HepG2 (cell line): ENCODE measurements around the gene LRRC3. TPM values are rescaled to one million over a fixed set of nuclear protein-coding genes. Genes with fewer than 3 reads are reported as not detected.

Source experiments
- CBX5 ChIP-seq: sonication (generic); formaldehyde crosslinking; IDR thresholded peaks from 2 replicates; pipeline ENCODE4 v1.4.0; 2020; ENCODE audit warnings: missing genetic modification reagents, borderline replicate concordance
- GATAD2A ChIP-seq: IDR thresholded peaks from 2 replicates; pipeline ENCODE4 v1.6.1; 2016
- HNF4G ChIP-seq, 2 experiments: sonication (generic) in 1 of 2; formaldehyde crosslinking in 1 of 2; IDR thresholded peaks; 2 replicates each; pipeline versions ENCODE4 v1.4.0 to v1.6.1; 2011 to 2020; ENCODE audit warnings: borderline replicate concordance in 2 of 2, low read depth in 2 of 2, mild to moderate bottlenecking in 2 of 2, low read length in 1 of 2, missing genetic modification reagents in 1 of 2, moderate library complexity in 1 of 2
- IKZF4 ChIP-seq: sonication (generic); formaldehyde crosslinking; IDR thresholded peaks from 2 replicates; pipeline ENCODE4 v1.5.1; 2020; ENCODE audit warnings: borderline replicate concordance, mild to moderate bottlenecking, low read depth, missing genetic modification reagents; ENCODE audit errors: not compliant biosample characterization
- KDM6A ChIP-seq: IDR thresholded peaks from 2 replicates; pipeline ENCODE4 v1.6.1; 2016; ENCODE audit warnings: low read depth
- MIER3 ChIP-seq: IDR thresholded peaks from 2 replicates; pipeline ENCODE4 v1.6.1; 2016; ENCODE audit warnings: missing compliant biosample characterization, borderline replicate concordance
- MTA1 ChIP-seq: sonication (generic); formaldehyde crosslinking; IDR thresholded peaks from 2 replicates; pipeline ENCODE4 v1.4.0; 2020; ENCODE audit warnings: missing genetic modification reagents, mild to moderate bottlenecking, borderline replicate concordance
- PHF5A ChIP-seq: IDR thresholded peaks from one replicate; pipeline ENCODE4 v1.6.1; 2018; ENCODE audit warnings: low read depth, missing genetic modification reagents; ENCODE audit not compliant: unreplicated experiment
- SAP130 ChIP-seq: IDR thresholded peaks from 2 replicates; pipeline ENCODE4 v1.6.1; 2016; ENCODE audit warnings: low read depth
- STAG1 ChIP-seq: sonication (generic); formaldehyde crosslinking; IDR thresholded peaks from 2 replicates; pipeline ENCODE4 v1.4.0; 2020; ENCODE audit warnings: missing genetic modification reagents
- ZNF547 ChIP-seq: sonication (generic); formaldehyde crosslinking; IDR thresholded peaks from 2 replicates; pipeline ENCODE4 v1.5.1; 2020; ENCODE audit warnings: mild to moderate bottlenecking, missing genetic modification reagents
- ZNF598 ChIP-seq: sonication (generic); formaldehyde crosslinking; IDR thresholded peaks from 2 replicates; pipeline ENCODE4 v1.5.1; 2020; ENCODE audit warnings: mild to moderate bottlenecking, missing genetic modification reagents, borderline replicate concordance
- ZSCAN25 ChIP-seq: sonication (generic); formaldehyde crosslinking; IDR thresholded peaks from 2 replicates; pipeline ENCODE4 v1.8.0; 2022; ENCODE audit warnings: mild to moderate bottlenecking, missing genetic modification reagents
- polyA plus RNA-seq, 8 experiments: library from polyadenylated mRNA; depleted of rRNA in 3 of 8; stranded (reverse) in 7 of 8; unstranded in 1 of 8; fragments of >200 nt; fragmentation: Illumina TruSeq in 4 of 8; extraction: Trizol in 4 of 8; gene quantifications; 2 replicates each; pipeline versions ENCODE4 v1.2.1 to v1.2.3, GENCODE V29; 2011 to 2016; ENCODE audit warnings: low read depth in 4 of 8, missing spikeins in 1 of 8, mixed read lengths in 1 of 8; ENCODE audit not compliant: insufficient read depth in 1 of 8
- total RNA-seq, 5 experiments: library from RNA; depleted of rRNA; stranded (reverse); fragments of >200 nt; fragmentation: Illumina TruSeq; extraction: Trizol; gene quantifications; 2 replicates each; pipeline ENCODE4 v1.2.3, GENCODE V29; 2016; ENCODE audit warnings: low read depth in 1 of 5
- TF ChIP-seq, protein P1 (sequence below): sonication (generic); formaldehyde crosslinking; IDR thresholded peaks from 2 replicates; pipeline ENCODE4 v1.5.1; 2020; ENCODE audit warnings: mild to moderate bottlenecking, moderate library complexity, missing genetic modification reagents
- TF ChIP-seq, protein P2 (sequence below): IDR thresholded peaks from 2 replicates; pipeline ENCODE4 v1.6.1; 2016; ENCODE audit warnings: mild to moderate bottlenecking
- TF ChIP-seq, protein P3 (sequence below): sonication (generic); formaldehyde crosslinking; IDR thresholded peaks from 2 replicates; pipeline ENCODE4 v1.8.1; 2023; ENCODE audit warnings: mild to moderate bottlenecking, missing genetic modification reagents
- TF ChIP-seq, protein P4 (sequence below): sonication (generic); formaldehyde crosslinking; IDR thresholded peaks from 2 replicates; pipeline ENCODE4 v1.5.1; 2020; ENCODE audit warnings: mild to moderate bottlenecking, missing genetic modification reagents
- TF ChIP-seq, protein P5 (sequence below): sonication (generic); formaldehyde crosslinking; IDR thresholded peaks from 2 replicates; pipeline ENCODE4 v1.5.1; 2020; ENCODE audit warnings: missing genetic modification reagents, mild to moderate bottlenecking, borderline replicate concordance

LRRC3 gene
- total and polyA plus RNA-seq, 2 of the 13 experiments (the other 11 are each of a cell fraction or from before 2014, with no cell fraction given): 4.8 to 16.5 TPM

DNA sequence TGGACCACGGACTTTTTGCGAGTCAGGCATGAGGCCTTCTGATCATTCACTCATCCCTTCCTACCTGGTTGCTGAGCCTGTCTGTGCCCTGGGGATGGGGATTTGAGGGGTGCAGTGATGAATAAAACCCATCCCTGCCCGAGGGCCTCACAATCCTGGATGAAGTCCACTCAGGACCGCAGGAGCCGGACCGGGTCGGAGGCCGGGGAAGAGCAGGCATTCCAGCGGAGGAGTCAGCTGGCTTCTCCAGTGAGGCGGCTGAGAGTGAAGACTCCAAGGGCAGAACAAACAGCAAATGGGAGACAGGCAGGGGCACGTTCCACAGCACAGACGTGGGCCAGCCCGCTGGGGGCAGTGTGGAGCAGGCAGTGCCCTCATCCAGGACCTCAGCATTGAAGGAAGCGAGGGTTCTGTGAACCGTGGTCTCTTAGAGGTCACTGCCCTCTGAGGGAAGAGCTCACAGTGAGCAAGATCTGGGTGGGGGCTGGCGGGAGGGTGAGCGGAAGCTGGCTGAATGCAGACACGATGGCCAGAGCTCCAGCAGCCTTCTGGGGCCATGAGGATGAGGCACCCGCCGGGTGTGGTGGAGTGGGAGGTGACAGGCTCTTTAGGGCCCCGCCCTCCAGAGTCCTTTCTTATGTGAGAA lies 10.9 kb upstream of the LRRC3 start (continued):
- TF ChIP-seq, protein P1, sequence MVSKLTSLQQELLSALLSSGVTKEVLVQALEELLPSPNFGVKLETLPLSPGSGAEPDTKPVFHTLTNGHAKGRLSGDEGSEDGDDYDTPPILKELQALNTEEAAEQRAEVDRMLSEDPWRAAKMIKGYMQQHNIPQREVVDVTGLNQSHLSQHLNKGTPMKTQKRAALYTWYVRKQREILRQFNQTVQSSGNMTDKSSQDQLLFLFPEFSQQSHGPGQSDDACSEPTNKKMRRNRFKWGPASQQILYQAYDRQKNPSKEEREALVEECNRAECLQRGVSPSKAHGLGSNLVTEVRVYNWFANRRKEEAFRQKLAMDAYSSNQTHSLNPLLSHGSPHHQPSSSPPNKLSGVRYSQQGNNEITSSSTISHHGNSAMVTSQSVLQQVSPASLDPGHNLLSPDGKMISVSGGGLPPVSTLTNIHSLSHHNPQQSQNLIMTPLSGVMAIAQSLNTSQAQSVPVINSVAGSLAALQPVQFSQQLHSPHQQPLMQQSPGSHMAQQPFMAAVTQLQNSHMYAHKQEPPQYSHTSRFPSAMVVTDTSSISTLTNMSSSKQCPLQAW: 0 out of 2 replicates have a peak, but pooled peaks have one; percentile 31
- TF ChIP-seq ZSCAN25: 0 out of 2 replicates have a peak, but pooled peaks have one; percentile 75
- peak; percentile 66 for TF ChIP-seq IKZF4 (CRISPR knock-in tag)
- TF ChIP-seq HNF4G (IDR thresholded peaks at IDR 0.05; ENCODE audit: borderline replicate concordance, low read depth, low read length): no peak
- 0 out of 2 replicates have a peak, but pooled peaks have one; percentile 40 for TF ChIP-seq HNF4G (CRISPR knock-in tag; IDR thresholded peaks at IDR 0.05; ENCODE audit: borderline replicate concordance, low read depth)
- TF ChIP-seq MIER3 (CRISPR knock-in tag): 0 out of 2 replicates have a peak, but pooled peaks have one; percentile 32
- peak; percentile 43; the same call in 1 of the 2 replicates for TF ChIP-seq GATAD2A (CRISPR knock-in tag)
- TF ChIP-seq, protein P2, sequence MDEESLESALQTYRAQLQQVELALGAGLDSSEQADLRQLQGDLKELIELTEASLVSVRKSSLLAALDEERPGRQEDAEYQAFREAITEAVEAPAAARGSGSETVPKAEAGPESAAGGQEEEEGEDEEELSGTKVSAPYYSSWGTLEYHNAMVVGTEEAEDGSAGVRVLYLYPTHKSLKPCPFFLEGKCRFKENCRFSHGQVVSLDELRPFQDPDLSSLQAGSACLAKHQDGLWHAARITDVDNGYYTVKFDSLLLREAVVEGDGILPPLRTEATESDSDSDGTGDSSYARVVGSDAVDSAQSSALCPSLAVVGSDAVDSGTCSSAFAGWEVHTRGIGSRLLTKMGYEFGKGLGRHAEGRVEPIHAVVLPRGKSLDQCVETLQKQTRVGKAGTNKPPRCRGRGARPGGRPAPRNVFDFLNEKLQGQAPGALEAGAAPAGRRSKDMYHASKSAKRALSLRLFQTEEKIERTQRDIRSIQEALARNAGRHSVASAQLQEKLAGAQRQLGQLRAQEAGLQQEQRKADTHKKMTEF (CRISPR knock-in tag): 0 out of 2 replicates have a peak, but pooled peaks have one; percentile 24
- TF ChIP-seq, protein P3, sequence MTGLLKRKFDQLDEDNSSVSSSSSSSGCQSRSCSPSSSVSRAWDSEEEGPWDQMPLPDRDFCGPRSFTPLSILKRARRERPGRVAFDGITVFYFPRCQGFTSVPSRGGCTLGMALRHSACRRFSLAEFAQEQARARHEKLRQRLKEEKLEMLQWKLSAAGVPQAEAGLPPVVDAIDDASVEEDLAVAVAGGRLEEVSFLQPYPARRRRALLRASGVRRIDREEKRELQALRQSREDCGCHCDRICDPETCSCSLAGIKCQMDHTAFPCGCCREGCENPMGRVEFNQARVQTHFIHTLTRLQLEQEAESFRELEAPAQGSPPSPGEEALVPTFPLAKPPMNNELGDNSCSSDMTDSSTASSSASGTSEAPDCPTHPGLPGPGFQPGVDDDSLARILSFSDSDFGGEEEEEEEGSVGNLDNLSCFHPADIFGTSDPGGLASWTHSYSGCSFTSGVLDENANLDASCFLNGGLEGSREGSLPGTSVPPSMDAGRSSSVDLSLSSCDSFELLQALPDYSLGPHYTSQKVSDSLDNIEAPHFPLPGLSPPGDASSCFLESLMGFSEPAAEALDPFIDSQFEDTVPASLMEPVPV (CRISPR knock-in tag): 0 out of 2 replicates have a peak, but pooled peaks have one; percentile 23
- TF ChIP-seq ZNF547 (CRISPR knock-in tag): peak; percentile 77; the same call in 1 of the 2 replicates
- peak; percentile 65 for TF ChIP-seq SAP130 (CRISPR knock-in tag)
- peak; percentile 77; the same call in 1 of the 2 replicates for TF ChIP-seq ZNF598 (CRISPR knock-in tag)
- peak; percentile 91; the same call in 1 of the 2 replicates for TF ChIP-seq MTA1 (CRISPR knock-in tag)
- TF ChIP-seq CBX5 (CRISPR knock-in tag): peak; percentile 73; the same call in 1 of the 2 replicates
- TF ChIP-seq, protein P4, sequence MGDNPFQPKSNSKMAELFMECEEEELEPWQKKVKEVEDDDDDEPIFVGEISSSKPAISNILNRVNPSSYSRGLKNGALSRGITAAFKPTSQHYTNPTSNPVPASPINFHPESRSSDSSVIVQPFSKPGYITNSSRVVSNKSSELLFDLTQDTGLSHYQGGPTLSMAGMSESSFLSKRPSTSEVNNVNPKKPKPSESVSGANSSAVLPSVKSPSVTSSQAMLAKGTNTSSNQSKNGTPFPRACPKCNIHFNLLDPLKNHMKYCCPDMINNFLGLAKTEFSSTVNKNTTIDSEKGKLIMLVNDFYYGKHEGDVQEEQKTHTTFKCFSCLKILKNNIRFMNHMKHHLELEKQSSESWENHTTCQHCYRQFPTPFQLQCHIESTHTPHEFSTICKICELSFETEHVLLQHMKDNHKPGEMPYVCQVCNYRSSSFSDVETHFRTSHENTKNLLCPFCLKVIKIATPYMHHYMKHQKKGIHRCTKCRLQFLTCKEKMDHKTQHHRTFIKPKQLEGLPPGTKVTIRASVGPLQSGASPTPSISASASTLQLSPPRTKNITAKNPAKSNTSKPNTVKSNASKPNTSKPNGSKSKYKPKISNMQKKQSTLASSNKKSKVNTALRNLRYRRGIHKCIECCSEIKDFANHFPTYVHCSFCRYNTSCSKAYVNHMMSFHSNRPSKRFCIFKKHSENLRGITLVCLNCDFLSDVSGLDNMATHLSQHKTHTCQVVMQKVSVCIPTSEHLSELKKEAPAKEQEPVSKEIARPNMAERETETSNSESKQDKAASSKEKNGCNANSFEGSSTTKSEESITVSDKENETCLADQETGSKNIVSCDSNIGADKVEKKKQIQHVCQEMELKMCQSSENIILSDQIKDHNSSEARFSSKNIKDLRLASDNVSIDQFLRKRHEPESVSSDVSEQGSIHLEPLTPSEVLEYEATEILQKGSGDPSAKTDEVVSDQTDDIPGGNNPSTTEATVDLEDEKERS (CRISPR knock-in tag): peak; percentile 99
- TF ChIP-seq, protein P5, sequence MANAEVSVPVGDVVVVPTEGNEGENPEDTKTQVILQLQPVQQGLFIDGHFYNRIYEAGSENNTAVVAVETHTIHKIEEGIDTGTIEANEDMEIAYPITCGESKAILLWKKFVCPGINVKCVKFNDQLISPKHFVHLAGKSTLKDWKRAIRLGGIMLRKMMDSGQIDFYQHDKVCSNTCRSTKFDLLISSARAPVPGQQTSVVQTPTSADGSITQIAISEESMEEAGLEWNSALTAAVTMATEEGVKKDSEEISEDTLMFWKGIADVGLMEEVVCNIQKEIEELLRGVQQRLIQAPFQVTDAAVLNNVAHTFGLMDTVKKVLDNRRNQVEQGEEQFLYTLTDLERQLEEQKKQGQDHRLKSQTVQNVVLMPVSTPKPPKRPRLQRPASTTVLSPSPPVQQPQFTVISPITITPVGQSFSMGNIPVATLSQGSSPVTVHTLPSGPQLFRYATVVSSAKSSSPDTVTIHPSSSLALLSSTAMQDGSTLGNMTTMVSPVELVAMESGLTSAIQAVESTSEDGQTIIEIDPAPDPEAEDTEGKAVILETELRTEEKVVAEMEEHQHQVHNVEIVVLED (CRISPR knock-in tag): peak; percentile 29; the same call in 1 of the 2 replicates
- TF ChIP-seq STAG1 (CRISPR knock-in tag): peak; percentile 68
- no peak for TF ChIP-seq KDM6A (CRISPR knock-in tag)
- TF ChIP-seq PHF5A (CRISPR knock-in tag): no peak
